Chondrocyte (in vitro differentiated cells): ENCODE data around the gene RTTN. TPM values are rescaled to one million over a fixed set of nuclear protein-coding genes. Genes with fewer than 3 reads are reported as not detected.

Experiments used
- DNase-seq: peaks from one replicate; pipeline ENCODE4 v3.0.0; 2021; ENCODE audit warnings: mixed read lengths, low spot score
- H3K27ac Mint-ChIP-seq: one replicate; pipeline ENCODE4 v1.8.0; 2021; ENCODE audit warnings: mild to moderate bottlenecking, moderate library complexity, mixed read lengths; ENCODE audit not compliant: unreplicated experiment
- H3K27me3 Mint-ChIP-seq: 2 replicates; pipeline ENCODE4 v1.8.0; 2021; ENCODE audit warnings: low read depth, mixed read lengths
- H3K36me3 Mint-ChIP-seq: 2 replicates; pipeline ENCODE4 v1.8.0; 2021; ENCODE audit warnings: low read depth, mixed read lengths
- H3K4me1 Mint-ChIP-seq: 2 replicates; pipeline ENCODE4 v1.8.0; 2021; ENCODE audit warnings: low read depth, mild to moderate bottlenecking, mixed read lengths
- H3K4me3 Mint-ChIP-seq: one replicate; pipeline ENCODE4 v1.8.0; 2021; ENCODE audit warnings: mild to moderate bottlenecking, moderate library complexity, mixed read lengths; ENCODE audit not compliant: unreplicated experiment
- H3K9me3 Mint-ChIP-seq: 2 replicates; pipeline ENCODE4 v1.8.0; 2021; ENCODE audit warnings: low read depth, mixed read lengths
- total RNA-seq: library from RNA; stranded (reverse); gene quantifications from 3 replicates; pipeline ENCODE4 v1.2.1, GENCODE V29; 2021
- TF ChIP-seq, protein P1 (sequence below): fragments of 200-600 bp; sonication (generic); IDR thresholded peaks from 2 replicates; pipeline ENCODE4 v1.5.0; 2021; ENCODE audit warnings: antibody characterized with exemption, mild to moderate bottlenecking, moderate library complexity

RTTN gene
- total RNA-seq, 1 donor from 2014 or later, result 4.8 TPM

DNA sequence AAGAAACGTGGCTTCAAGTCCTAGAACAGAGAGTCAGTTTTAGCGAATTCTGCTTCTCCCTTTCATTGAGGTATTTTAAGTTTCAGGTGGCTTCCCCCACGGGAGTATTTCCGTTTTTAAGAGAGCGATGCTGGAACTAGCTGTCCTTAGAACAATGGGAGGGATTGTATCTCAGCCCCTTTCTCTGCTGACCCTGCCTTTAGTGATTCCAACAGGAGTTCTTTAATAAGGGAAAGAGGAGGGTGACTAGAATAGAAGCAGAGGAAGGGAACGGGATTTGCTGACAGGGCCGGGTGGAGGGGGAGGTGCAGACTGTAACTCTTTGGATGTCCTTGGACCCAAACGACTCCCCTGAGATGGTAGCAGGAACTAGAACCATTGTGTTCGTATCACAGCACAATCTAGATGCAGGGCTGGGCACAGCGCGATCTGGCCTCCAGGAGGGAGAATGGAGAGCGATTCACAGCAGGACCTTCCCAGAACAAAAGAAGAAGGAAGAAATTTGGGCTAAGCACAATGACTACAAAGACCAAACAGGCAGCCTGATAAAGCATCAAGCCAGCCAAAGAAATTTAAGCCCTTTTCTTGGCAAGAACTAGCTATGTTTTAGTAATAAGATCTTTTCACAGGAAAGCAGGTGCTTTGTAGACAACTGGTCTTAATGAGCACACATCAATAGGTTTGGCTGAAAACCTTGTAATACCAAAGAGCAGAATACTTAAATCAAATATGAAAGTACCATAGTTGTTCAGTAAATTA, 15.8 kb upstream of the RTTN start:
- peaks cover 7% of the 10 kb centered on the region for H3K4me1 Mint-ChIP-seq
- H3K4me3 Mint-ChIP-seq, result no peak overlapping the region
- no peaks in the 10 kb centered on the region for H3K9me3 Mint-ChIP-seq
- TF ChIP-seq, protein P1, sequence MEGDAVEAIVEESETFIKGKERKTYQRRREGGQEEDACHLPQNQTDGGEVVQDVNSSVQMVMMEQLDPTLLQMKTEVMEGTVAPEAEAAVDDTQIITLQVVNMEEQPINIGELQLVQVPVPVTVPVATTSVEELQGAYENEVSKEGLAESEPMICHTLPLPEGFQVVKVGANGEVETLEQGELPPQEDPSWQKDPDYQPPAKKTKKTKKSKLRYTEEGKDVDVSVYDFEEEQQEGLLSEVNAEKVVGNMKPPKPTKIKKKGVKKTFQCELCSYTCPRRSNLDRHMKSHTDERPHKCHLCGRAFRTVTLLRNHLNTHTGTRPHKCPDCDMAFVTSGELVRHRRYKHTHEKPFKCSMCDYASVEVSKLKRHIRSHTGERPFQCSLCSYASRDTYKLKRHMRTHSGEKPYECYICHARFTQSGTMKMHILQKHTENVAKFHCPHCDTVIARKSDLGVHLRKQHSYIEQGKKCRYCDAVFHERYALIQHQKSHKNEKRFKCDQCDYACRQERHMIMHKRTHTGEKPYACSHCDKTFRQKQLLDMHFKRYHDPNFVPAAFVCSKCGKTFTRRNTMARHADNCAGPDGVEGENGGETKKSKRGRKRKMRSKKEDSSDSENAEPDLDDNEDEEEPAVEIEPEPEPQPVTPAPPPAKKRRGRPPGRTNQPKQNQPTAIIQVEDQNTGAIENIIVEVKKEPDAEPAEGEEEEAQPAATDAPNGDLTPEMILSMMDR, result no peak
- H3K27me3 Mint-ChIP-seq, result peaks cover 44% of the 10 kb centered on the region
- DNase-seq, result no peak
- H3K27ac Mint-ChIP-seq, result no peak overlapping the region
- no peaks in the 10 kb centered on the region for H3K36me3 Mint-ChIP-seq

DNA sequence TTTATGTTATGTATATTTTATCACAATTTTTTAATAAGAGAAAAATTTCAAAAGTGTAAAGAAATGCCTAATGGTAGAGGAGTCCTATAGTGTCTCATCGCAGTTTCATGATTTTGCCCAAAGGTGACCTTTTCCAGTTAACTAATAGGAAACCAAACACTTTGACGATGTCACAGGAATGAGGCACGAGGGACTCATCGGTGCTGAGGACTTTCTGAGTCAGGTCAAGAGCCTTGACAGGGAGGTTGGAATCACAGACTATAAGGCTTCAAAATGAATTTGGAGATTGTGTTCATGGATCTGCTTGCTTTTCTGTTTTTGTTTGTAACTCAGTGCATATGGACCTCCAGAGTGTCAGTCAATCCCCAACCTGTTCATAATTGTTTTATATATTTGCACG, 15.1 kb upstream of the RTTN start:
- no peaks in the 10 kb centered on the region for H3K9me3 Mint-ChIP-seq
- no peak overlapping the region for H3K4me3 Mint-ChIP-seq
- TF ChIP-seq, protein P1, result no peak
- H3K27me3 Mint-ChIP-seq, result peaks cover 44% of the 10 kb centered on the region
- no peaks in the 10 kb centered on the region for H3K36me3 Mint-ChIP-seq
- peaks cover 7% of the 10 kb centered on the region for H3K4me1 Mint-ChIP-seq
- no peak overlapping the region for H3K27ac Mint-ChIP-seq
- DNase-seq, result no peak

DNA sequence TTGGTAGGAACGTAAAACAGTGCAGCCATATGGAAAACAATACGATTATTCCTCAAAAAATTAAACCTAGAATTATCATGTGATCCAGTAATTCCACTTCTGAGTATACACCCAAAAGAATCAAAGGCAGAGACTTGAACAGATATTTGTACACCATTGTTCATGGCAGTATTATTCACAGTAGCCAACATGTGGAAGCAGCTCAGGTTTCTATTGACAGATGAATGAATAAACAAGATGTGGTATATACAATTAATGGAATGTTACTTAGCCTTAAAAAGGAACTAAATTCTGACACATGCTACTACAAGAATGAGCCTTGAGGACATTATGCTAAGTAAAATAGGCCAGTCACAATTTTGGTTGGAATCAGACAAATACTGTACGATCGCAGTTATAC, 14.2 kb upstream of the RTTN start:
- Mint-ChIP-seq H3K9me3 (no peaks in the 10 kb centered on the region), H3K27ac (no peak overlapping the region), H3K4me1 (peaks cover 7% of the 10 kb centered on the region)

DNA sequence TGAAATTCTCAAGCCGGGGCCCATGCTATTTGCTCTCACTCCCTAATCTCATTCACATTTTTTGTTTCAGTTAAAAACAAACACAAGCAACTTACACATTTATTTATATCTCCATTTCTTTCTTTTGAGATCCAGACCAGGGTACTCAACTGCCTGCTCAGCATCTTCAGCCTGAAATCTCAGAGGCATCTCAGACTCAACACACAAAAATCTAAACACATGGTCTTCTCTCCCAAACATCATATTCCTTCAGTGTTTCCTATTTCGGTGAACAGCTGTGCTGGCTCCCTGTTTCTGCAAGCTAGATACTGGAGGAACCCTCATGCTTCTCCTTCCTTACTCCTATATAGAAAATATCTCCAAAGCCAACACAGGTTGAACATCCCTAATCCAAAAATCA, 11.3 kb upstream of the RTTN start:
- H3K27ac Mint-ChIP-seq, result no peak overlapping the region
- no peaks in the 10 kb centered on the region for H3K36me3 Mint-ChIP-seq
- H3K4me1 Mint-ChIP-seq, result peaks cover 7% of the 10 kb centered on the region
- H3K9me3 Mint-ChIP-seq, result peaks cover 8% of the 10 kb centered on the region
- no peak overlapping the region for H3K4me3 Mint-ChIP-seq
- TF ChIP-seq, protein P1, result no peak
- peaks cover 24% of the 10 kb centered on the region for H3K27me3 Mint-ChIP-seq
- no peak for DNase-seq

More for the DNA sequence above, 14.2 kb upstream of the RTTN start:
- TF ChIP-seq, protein P1, result no peak
- peaks cover 40% of the 10 kb centered on the region for H3K27me3 Mint-ChIP-seq
- no peaks in the 10 kb centered on the region for H3K36me3 Mint-ChIP-seq
- DNase-seq, result no peak
- no peak overlapping the region for H3K4me3 Mint-ChIP-seq

DNA sequence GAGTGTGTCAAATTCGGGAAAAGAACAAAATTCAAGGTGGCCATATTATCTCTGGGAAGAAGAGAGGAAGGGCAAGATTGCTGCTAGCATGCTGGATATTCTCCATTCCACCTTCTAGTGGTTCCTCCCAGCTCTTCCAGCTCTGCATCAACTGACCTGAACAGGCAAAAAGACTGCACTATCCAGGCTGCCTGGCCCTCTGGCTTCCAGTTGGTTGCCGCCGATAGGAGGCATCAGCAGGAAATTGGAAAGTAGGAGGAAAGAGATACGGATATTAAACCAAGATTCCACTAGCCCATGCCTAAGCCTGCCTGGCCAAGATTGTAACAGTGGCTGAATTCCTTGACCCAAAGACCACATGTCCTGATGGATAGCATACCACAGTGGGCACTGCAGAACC, 1.7 kb upstream of the RTTN start:
- DNase-seq, result no peak
- TF ChIP-seq, protein P1, result no peak
- Mint-ChIP-seq H3K9me3 (peaks cover 4% of the 10 kb centered on the region), H3K4me3 (no peak overlapping the region), H3K27me3 (peaks cover under 1% of the 10 kb centered on the region), H3K4me1 (peaks cover 16% of the 10 kb centered on the region), H3K27ac (no peak overlapping the region), H3K36me3 (no peaks in the 10 kb centered on the region)
